Stimulated activated CD4-positive, alpha-beta T cell treated with anti-CD3 and anti-CD28 coated beads, Interleukin-4, amount 100 ng/mL, for 24 hours (primary cell): ENCODE results near the gene ABCA12.
"Not testable (repeated sequence)": the region's sequence is repeated elsewhere in the genome, so short reads cannot be mapped to it uniquely, and the experiment has no call there.

Source experiments
- DNase-seq: peaks from one replicate; pipeline ENCODE4 v3.0.0-alpha.2; 2020

The ABCA12 gene

GRCh38 chr2:215138479-215138878 lies at the start of gene ABCA12:
Gene ABCA12 (minus strand): TSS chr2:215138626. CDS start chr2:215138208, 418 bp downstream.
- no peak for DNase-seq

DNA sequence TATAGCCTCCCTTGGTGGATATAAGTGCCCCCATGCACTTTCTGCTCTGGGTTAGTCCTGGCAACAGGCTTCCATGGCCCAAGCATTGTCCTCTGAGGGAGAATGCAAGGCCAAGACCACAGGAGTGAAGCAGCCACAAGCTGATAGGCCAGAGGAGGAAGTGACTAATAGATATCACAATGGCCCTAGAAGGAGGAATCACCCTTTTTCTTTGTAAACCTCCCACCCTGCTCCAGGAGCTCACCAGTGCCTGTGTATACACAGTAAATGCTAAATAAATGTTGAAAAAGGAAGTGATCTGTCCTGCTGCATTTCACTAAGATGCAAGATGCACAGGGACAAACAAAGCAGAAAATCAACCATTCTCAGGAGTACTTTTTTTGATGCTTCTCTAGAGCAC lies 49.7 kb upstream of the ABCA12 start:
- DNase-seq: no peak

GRCh38 chr2:215186021-215186420 lies 47.6 kb upstream of the ABCA12 start:
- DNase-seq: no peak

GRCh38 chr2:215178121-215178520 lies 39.7 kb upstream of the ABCA12 start:
- no peak for DNase-seq

DNA sequence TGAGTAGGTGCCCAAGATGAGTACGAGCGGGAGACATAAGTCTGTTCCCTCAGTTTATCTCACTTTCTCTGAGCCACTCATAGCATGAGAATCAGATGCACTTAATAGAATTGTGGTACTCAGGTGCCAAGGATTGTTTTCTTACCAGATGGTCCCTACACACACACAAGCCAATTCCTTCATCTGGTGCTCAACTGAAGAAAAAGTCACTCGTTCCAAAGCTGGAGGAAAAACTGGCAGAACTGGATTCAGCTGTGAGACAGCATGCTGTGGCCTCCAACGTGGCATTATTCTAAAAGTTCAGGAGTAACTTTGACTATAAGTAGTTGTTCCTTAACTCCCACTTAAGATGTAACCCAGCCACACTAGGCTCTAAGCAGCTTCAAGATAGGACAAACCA lies 33.4 kb upstream of the ABCA12 start:
- no peak for DNase-seq

- no peak for DNase-seq
Measured at GRCh38 chr2:215171151-215171550, 32.7 kb upstream of the ABCA12 start.

DNA sequence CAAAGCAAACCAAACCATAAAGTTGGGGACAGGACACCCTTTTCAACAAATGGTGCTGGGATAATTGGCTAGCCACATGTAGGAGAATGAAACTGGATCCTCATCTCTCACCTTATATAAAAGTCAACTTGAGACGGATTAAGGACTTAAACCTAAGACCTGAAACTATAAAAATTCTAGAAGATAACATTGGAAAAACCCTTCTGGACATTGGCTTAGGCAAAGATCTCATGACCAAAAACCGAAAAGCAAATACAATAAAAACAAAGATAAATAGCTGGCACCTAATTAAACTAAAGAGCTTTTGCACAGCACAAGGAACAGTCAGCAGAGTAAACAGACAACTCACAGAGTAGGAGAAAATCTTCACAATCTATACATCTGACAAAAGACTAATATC lies 28.1 kb upstream of the ABCA12 start:
- DNase-seq: not testable (repeated sequence)

DNA sequence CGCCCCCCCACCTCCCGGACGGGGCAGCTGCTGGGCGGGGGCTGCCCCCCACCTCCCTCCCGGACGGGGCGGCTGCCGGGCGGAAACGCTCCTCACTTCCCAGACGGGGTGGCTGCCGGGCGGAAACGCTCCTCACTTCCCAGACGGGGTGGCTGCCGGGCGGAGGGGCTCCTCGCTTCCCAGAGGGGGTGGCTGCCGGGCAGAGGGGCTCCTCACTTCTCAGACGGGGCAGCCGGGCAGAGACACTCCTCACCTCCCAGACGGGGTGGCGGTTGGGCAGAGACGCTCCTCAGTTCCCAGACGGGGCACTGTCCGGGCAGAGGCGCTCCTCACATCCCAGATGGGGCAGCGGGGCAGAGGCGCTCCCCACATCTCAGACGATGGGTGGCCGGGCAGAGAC lies 24.9 kb upstream of the ABCA12 start:
- not testable (repeated sequence) for DNase-seq

GRCh38 chr2:215161301-215161829 lies 22.9 kb upstream of the ABCA12 start:
- no peak for DNase-seq

DNA sequence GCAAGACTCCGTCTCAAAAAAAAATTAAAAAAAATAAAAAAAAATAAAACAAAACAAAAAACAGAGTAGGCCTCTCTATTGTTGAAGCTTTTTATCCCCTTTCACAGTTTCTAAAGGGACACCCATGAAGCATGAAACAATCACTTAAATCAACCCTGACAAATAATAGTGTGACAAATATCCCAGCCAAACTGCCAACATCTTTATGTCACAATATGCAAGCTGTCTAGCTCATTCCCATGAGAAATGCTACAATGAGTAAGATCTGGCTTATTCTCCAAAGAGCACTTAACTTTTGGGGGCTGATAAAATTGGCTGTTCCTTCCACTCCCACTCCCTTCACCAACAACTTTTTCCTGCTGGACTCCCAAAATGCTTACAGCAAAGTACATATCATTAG lies 21.7 kb upstream of the ABCA12 start:
- DNase-seq: no peak

- DNase-seq: no peak
Measured at GRCh38 chr2:215156453-215156852, 18.0 kb upstream of the ABCA12 start.

- DNase-seq: no peak
Measured at GRCh38 chr2:215149894-215150293, 11.5 kb upstream of the ABCA12 start.

DNA sequence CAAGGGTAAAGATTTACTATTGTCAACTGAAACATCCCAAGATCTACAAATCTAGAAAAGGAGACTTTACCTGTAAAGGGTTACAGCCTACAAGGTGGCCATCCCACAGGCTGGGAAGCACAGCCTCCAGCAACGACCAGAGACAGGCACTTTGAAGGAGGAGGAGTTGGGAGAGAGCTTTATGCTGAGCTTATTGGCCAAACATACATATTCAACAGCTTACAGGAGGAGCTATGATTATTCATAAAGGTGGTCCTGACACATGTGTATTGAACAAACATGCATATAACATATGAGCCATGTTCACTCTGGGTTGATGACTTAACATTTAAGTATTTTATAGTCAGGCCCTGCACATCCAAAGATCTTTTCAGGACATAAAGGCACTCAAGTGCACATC lies 11.1 kb upstream of the ABCA12 start:
- no peak for DNase-seq

GRCh38 chr2:215149060-215149459 lies 10.6 kb upstream of the ABCA12 start:
- no peak for DNase-seq

DNA sequence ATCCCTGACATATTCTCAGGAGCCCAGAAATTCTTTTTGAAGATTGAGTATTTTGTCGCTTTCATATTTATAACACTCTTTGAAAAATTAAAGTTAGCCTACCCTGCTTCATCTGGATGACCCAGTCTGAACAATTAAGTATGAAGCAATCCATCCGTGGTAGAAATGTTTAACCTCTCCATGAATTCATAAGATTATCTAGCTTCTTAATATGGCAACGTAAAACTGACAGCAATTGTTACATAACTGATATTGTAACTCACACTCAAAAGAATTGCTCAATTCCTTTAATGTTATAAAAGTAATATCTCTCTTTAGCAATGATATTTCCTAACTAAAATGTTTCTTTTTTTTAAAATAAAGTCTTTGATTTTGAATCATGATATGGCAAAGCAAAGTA lies 7.2 kb upstream of the ABCA12 start:
- DNase-seq: no peak

DNA sequence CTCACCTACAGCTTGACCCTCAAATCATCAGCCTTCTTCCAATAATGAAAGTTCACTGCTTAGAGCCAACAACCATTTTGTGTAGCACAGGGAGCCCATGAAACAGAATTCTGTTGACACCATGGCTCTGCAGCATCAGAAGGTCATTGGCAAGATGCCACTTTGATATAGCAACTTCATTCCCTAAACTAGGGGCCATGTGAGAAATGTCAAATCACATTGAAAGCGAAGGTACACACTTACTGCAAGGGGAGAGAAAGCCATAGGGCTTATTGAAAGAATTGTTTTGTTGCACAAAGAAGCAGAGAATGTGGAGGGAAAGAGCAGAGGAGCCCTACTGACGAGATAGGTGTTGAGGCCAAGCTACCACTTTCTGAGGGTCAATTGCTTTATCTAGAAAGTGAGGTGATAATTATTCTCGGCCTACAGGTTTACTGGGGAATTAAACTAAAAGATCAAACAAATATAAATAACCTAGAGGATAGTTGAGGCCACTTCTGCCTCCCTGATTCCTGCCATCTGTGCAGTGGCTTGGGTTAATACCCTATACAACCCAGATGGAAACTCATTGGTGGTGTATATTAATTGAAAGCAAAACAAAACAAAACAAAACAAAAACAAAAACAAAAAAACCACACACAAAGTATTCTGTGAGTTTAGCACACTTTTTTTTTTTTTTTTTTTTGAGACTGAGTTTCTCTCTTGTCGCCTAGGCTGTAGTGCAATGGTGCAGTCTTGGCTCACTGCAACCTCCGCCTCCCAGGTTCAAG lies 5.9 kb upstream of the ABCA12 start:
- no peak for DNase-seq

DNA sequence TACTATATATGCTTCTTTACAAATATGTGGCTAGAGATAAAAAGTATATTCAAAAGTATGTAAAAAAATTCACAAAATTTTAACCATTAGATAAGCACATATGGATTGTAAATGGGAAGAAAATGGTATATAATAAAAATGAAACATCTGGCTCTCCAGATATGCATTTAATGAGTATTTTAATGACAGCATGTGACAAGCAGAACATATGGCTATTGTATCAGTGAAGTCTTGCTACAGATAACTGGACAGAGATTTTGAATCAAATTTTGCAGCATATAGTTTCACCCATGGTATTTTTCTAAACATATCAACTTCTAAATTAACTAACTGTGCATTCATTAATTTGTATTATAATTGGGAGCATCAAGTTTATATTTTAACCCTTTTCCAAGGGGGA lies 5.0 kb upstream of the ABCA12 start:
- no peak for DNase-seq

GRCh38 chr2:215141706-215142105 lies 3.3 kb upstream of the ABCA12 start:
- DNase-seq: no peak

GRCh38 chr2:215140166-215140707 lies 1.8 kb upstream of the ABCA12 start:
- DNase-seq: no peak

DNA sequence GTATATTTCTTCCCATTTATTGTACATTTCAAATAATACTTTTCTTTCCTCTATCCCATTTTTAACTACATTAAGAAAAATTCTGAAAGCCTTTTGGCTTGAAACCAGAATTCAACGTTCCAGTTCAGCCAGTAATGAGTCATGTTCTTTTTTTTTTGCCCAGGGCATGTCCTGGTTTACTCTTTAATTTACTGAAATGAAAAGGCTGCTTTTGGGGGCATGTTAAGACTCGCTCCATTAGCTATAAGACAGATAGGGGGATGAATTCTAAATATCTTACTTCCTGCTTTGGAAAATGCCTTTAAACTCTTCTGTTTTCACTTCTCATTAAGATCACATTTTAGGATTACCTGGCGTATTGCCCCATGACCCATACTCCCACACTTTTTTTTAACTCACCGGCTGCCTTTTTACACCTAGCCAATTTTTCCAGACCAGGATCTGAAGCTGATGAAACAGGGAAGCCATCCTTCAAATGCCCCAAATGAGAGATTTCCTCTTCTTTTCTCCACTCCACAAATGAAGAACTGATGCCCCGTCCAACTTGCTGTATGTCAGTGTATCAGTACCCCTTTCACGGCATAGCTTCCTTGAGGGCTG lies 585 bp downstream of the ABCA12 start:
- DNase-seq: no peak

DNA sequence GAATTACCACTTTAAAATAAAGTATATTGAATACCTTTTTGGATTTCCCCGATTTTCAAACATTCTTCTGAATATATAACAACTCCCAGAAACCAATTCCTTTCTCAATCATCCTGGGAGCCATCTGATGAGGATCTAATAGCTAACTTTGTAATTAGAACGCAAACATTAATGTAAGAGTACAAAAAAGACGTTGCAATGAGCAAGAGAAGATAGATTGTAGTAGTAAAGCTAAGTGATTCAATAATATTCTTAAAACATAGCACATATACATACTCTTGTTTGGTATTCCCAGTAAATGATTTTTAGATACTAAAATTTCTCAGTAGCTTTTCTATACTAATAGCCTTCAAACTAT lies 1.1 kb downstream of the ABCA12 start:
- no peak for DNase-seq

GRCh38 chr2:215136669-215137328 lies 1.6 kb downstream of the ABCA12 start:
- DNase-seq: no peak

GRCh38 chr2:215120401-215120800 lies 18.0 kb downstream of the ABCA12 start:
- no peak for DNase-seq

GRCh38 chr2:215119847-215120246 lies 18.6 kb downstream of the ABCA12 start:
- no peak for DNase-seq
